ENCODE results near the gene RBM33. TPM values are rescaled to one million over a fixed set of nuclear protein-coding genes. Genes with fewer than 3 reads are reported as not detected.

The RBM33 gene
- total and polyA plus RNA-seq, 4 experiments from 2014 or later, result 17.2 to 167 (median 113) TPM

GRCh38 chr7:155640629-155641028 lies 3.8 kb upstream of the RBM33 start:
- Histone ChIP-seq H3K9me3 (ENCODE audit: control insufficient read depth in 1 of 2, low read length in 2 of 2) (no peaks in the 10 kb centered on the region), H3K4me1 (ENCODE audit: insufficient read depth, low read length) (peaks cover 10% of the 10 kb centered on the region), H3K4me3 (ENCODE audit: low read length in 2 of 2) (no peak overlapping the region), H3K27me3 (ENCODE audit: insufficient read depth, low read length) (no peaks in the 10 kb centered on the region), H3K36me3 (ENCODE audit: insufficient read depth, low read length) (no peaks in the 10 kb centered on the region), H3K27ac (ENCODE audit: low read depth, low read length) (no peak overlapping the region)
- intact Hi-C loops (cut with micrococcal nuclease), result no loop called here
- Mint-ChIP-seq H3K4me3 (no peak overlapping the region), H3K27ac (no peak overlapping the region), H3K36me3 (peaks cover 32 to 38% of the 10 kb centered on the region in 2 donors), H3K27me3 (peaks cover 0 to 5% of the 10 kb centered on the region in 2 donors), H3K4me1 (peaks cover 11 to 21% (median 17%) of the 10 kb centered on the region in 4 donors), H3K9me3 (peaks cover 0 to 35% (median 21%) of the 10 kb centered on the region in 8 donors)
- POLR2A ChIA-PET (ENCODE audit: partially characterized antibody), result no interaction called here
- DNase-seq, result no peak
- CTCF ChIA-PET (ENCODE audit: partially characterized antibody), result no interaction called here

GRCh38 chr7:155643804-155644177 lies 670 bp upstream of the RBM33 start:
- intact Hi-C loops (cut with micrococcal nuclease), result loop anchor here (1.0 kb wide), 2 partner anchors 346 to 438 kb away; partner anchors contain the start of gene INSIG1
- H3K36me3 Mint-ChIP-seq, result peaks cover 48 to 56% of the 10 kb centered on the region in 2 donors
- H3K4me3 Mint-ChIP-seq, result peak overlapping the region; percentile 98 to 100 (median 100)

GRCh38 chr7:155644971-155645509 lies 579 bp downstream of the RBM33 start:
- Mint-ChIP-seq H3K9me3 (peaks cover 0 to 18% (median 13%) of the 10 kb centered on the region in 8 donors), H3K4me3 (peak overlapping the region; percentile 98 to 100 (median 100)), H3K4me1 (peaks cover 39 to 63% (median 51%) of the 10 kb centered on the region in 4 donors), H3K27ac (peak overlapping the region; percentile 97 to 100 (median 100)), H3K27me3 (no peaks in the 10 kb centered on the region), H3K36me3 (peaks cover 55 to 64% of the 10 kb centered on the region in 2 donors)
- H3K36me3 ChIP-seq (ENCODE audit: insufficient read depth, low read length), result no peaks in the 10 kb centered on the region
- no peaks in the 10 kb centered on the region for H3K27me3 ChIP-seq (ENCODE audit: insufficient read depth, low read length)
- no peaks in the 10 kb centered on the region for H3K9me3 ChIP-seq (ENCODE audit: control insufficient read depth in 1 of 2, low read length in 2 of 2)
- CTCF ChIA-PET (ENCODE audit: partially characterized antibody), result no interaction called here
- H3K4me3 ChIP-seq (ENCODE audit: low read length in 2 of 2), result peak overlapping the region; percentile 45 to 92
- H3K4me1 ChIP-seq (ENCODE audit: insufficient read depth, low read length), result peaks cover 46% of the 10 kb centered on the region
- peak overlapping the region; percentile 94 for H3K27ac ChIP-seq (ENCODE audit: low read depth, low read length)
- DNase-seq, result peak in 1 of 5 donors; percentile 52
- POLR2A ChIA-PET (ENCODE audit: partially characterized antibody), result interaction anchor here (1.0 to 1.9 kb wide), 8 partner anchors 25 to 1248 kb away, joined by 3 to 12 read pairs (median 4); partner anchors contain the start of genes INSIG1, LMBR1 and PAXIP1
- intact Hi-C loops (cut with micrococcal nuclease), result loop anchor here (1.0 kb wide), 2 partner anchors 348 to 440 kb away; partner anchors contain the start of gene INSIG1

More at GRCh38 chr7:155643804-155644177, 670 bp upstream of the RBM33 start:
- Histone ChIP-seq H3K36me3 (ENCODE audit: insufficient read depth, low read length) (no peaks in the 10 kb centered on the region), H3K27ac (ENCODE audit: low read depth, low read length) (peak overlapping the region; percentile 94), H3K4me3 (ENCODE audit: low read length in 2 of 2) (peak overlapping the region; percentile 45 to 92), H3K27me3 (ENCODE audit: insufficient read depth, low read length) (no peaks in the 10 kb centered on the region), H3K9me3 (ENCODE audit: control insufficient read depth in 1 of 2, low read length in 2 of 2) (no peaks in the 10 kb centered on the region), H3K4me1 (ENCODE audit: insufficient read depth, low read length) (peaks cover 41% of the 10 kb centered on the region)
- Mint-ChIP-seq H3K4me1 (peaks cover 32 to 51% (median 40%) of the 10 kb centered on the region in 4 donors), H3K27ac (peak overlapping the region; percentile 97 to 100 (median 99)), H3K9me3 (peaks cover 0 to 15% (median 9%) of the 10 kb centered on the region in 8 donors), H3K27me3 (no peaks in the 10 kb centered on the region)
- CTCF ChIA-PET (ENCODE audit: partially characterized antibody), result interaction anchor here (1.2 to 1.5 kb wide), 2 partner anchors 45 to 124 kb away, joined by 3 to 5 read pairs; no protein-coding TSS in a partner anchor
- no peak for DNase-seq
- POLR2A ChIA-PET (ENCODE audit: partially characterized antibody), result interaction anchor here (0.8 to 1.9 kb wide), 15 partner anchors 9 to 1659 kb away, joined by 3 to 12 read pairs (median 3); partner anchors contain the start of genes INSIG1 and PAXIP1

DNA sequence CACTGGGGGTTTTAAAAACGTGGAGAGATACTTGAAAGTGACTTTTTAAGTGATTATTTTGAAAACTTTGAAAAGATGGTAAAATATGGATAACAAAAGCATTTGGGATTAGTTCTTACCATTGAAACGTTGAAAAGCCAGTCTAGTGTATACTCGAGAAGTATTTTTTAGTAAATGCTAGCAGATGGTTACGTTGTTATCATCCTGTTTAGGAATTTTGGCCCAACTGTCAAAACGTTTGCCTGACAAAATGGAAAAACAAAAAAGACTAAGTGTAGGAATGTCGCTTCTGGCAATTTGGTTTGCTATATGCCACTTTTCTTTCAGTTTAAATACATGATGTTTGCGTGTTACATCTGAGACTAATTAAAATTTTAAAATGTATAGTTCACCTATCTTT lies 1.2 kb downstream of the RBM33 start:
- no peaks in the 10 kb centered on the region for H3K27me3 Mint-ChIP-seq
- H3K4me3 ChIP-seq (ENCODE audit: low read length in 2 of 2), result peak overlapping the region; percentile 45 to 92
- peak overlapping the region; percentile 98 to 100 (median 100) for H3K4me3 Mint-ChIP-seq
- POLR2A ChIA-PET (ENCODE audit: partially characterized antibody), result no interaction called here
- H3K9me3 ChIP-seq (ENCODE audit: control insufficient read depth in 1 of 2, low read length in 2 of 2), result no peaks in the 10 kb centered on the region
- no peak for DNase-seq
- H3K9me3 Mint-ChIP-seq, result peaks cover 0 to 18% (median 12%) of the 10 kb centered on the region in 8 donors
- peaks cover 53 to 63% of the 10 kb centered on the region in 2 donors for H3K36me3 Mint-ChIP-seq
- CTCF ChIA-PET (ENCODE audit: partially characterized antibody), result no interaction called here
- peak overlapping the region; percentile 94 for H3K27ac ChIP-seq (ENCODE audit: low read depth, low read length)
- H3K36me3 ChIP-seq (ENCODE audit: insufficient read depth, low read length), result no peaks in the 10 kb centered on the region
- peaks cover 43 to 69% (median 56%) of the 10 kb centered on the region in 4 donors for H3K4me1 Mint-ChIP-seq
- peak overlapping the region; percentile 97 to 100 (median 100) for H3K27ac Mint-ChIP-seq
- H3K27me3 ChIP-seq (ENCODE audit: insufficient read depth, low read length), result no peaks in the 10 kb centered on the region
- peaks cover 52% of the 10 kb centered on the region for H3K4me1 ChIP-seq (ENCODE audit: insufficient read depth, low read length)
- intact Hi-C loops (cut with micrococcal nuclease), result no loop called here

DNA sequence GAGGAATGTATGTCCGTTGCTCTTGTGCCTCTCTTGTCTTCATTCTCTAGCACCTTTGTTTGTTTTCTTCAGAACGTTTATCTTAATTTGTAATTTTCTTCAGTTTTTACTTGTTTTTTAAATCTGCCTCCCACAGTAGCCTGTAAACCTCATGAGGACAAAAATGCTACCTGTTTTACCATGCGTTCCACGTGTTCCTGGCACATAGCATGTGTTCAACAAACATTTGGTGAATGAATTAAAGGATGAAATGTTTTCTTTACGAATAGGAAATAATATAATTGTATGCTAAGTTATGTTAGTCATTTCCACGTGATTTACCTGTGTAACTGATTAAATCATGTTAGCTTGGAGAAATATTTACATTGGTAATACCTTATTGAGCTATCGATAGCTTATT lies 2.2 kb downstream of the RBM33 start:
- no peak for DNase-seq
- intact Hi-C loops (cut with micrococcal nuclease), result no loop called here
- peaks cover 50 to 79% (median 64%) of the 10 kb centered on the region in 4 donors for H3K4me1 Mint-ChIP-seq
- H3K36me3 ChIP-seq (ENCODE audit: insufficient read depth, low read length), result no peaks in the 10 kb centered on the region
- H3K27ac ChIP-seq (ENCODE audit: low read depth, low read length), result no peak overlapping the region
- H3K36me3 Mint-ChIP-seq, result peaks cover 43 to 58% of the 10 kb centered on the region in 2 donors
- ChIA-PET POLR2A (ENCODE audit: partially characterized antibody) (no interaction called here), CTCF (ENCODE audit: partially characterized antibody) (no interaction called here)
- H3K9me3 Mint-ChIP-seq, result peaks cover 0 to 18% (median 12%) of the 10 kb centered on the region in 8 donors
- H3K9me3 ChIP-seq (ENCODE audit: control insufficient read depth in 1 of 2, low read length in 2 of 2), result no peaks in the 10 kb centered on the region
- H3K4me1 ChIP-seq (ENCODE audit: insufficient read depth, low read length), result peaks cover 63% of the 10 kb centered on the region
- peak overlapping the region; percentile 51 to 97 (median 73) for H3K27ac Mint-ChIP-seq
- no peaks in the 10 kb centered on the region for H3K27me3 Mint-ChIP-seq
- H3K27me3 ChIP-seq (ENCODE audit: insufficient read depth, low read length), result no peaks in the 10 kb centered on the region
- peak overlapping the region in 1 of 2 donors; percentile 7 for H3K4me3 ChIP-seq (ENCODE audit: low read length in 2 of 2)
- peak overlapping the region; percentile 83 to 100 (median 100) for H3K4me3 Mint-ChIP-seq

DNA sequence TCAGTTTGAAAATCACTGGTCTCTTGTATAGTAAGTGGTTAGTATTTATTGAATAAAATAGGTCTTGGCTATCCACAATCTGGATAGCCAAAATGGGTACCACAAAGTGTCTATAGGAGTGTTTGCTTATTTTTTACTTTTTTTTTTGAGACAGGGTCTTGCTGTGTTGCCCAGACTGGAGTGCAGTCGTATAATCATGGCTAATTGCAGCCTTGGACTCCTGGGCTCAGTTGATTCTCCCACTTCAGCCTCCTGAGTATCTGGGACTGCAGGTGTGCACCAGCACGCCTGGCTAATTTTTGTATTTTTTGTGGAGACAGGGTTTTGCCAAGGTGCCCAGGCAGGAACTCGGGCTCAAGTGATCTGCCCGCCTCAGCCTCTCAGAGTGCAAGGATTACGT lies 2.8 kb downstream of the RBM33 start:
- peaks cover 39 to 55% of the 10 kb centered on the region in 2 donors for H3K36me3 Mint-ChIP-seq
- no peak for DNase-seq
- peaks cover 56 to 86% (median 70%) of the 10 kb centered on the region in 4 donors for H3K4me1 Mint-ChIP-seq
- H3K27ac Mint-ChIP-seq, result peak overlapping the region in 3 of 7 donors; percentile 22 to 97 (median 35)
- H3K9me3 ChIP-seq (ENCODE audit: control insufficient read depth in 1 of 2, low read length in 2 of 2), result no peaks in the 10 kb centered on the region
- H3K27me3 ChIP-seq (ENCODE audit: insufficient read depth, low read length), result no peaks in the 10 kb centered on the region
- H3K4me1 ChIP-seq (ENCODE audit: insufficient read depth, low read length), result peaks cover 69% of the 10 kb centered on the region
- H3K9me3 Mint-ChIP-seq, result peaks cover 0 to 18% (median 12%) of the 10 kb centered on the region in 8 donors
- H3K4me3 ChIP-seq (ENCODE audit: low read length in 2 of 2), result no peak overlapping the region
- intact Hi-C loops (cut with micrococcal nuclease), result no loop called here
- no peak overlapping the region for H3K27ac ChIP-seq (ENCODE audit: low read depth, low read length)
- ChIA-PET CTCF (ENCODE audit: partially characterized antibody) (no interaction called here), POLR2A (ENCODE audit: partially characterized antibody) (no interaction called here)
- H3K27me3 Mint-ChIP-seq, result no peaks in the 10 kb centered on the region
- H3K36me3 ChIP-seq (ENCODE audit: insufficient read depth, low read length), result no peaks in the 10 kb centered on the region
- H3K4me3 Mint-ChIP-seq, result peak overlapping the region in 4 of 8 donors; percentile 17 to 100 (median 66)

DNA sequence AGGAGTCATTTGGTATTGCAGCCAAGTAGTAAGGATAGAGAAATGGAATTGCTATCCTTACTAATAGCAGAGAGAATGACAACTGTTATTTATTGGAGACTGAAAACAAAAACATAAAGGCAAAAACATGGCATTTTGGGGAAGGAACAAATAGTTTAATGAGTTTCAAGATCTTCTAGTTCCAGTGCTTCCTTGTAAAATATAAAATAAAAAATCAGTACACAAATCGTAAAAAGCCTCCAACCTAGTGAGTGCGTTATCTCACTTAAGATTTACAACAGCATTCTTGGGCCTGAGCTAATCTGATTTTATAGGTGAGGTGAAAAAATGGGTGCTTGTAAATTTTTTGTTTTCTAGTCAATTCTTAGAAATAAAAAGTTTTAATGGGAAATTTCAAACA lies 3.3 kb downstream of the RBM33 start:
- intact Hi-C loops (cut with micrococcal nuclease), result no loop called here
- peaks cover 39 to 55% of the 10 kb centered on the region in 2 donors for H3K36me3 Mint-ChIP-seq
- peaks cover 0 to 18% (median 12%) of the 10 kb centered on the region in 8 donors for H3K9me3 Mint-ChIP-seq
- peak overlapping the region in 1 of 7 donors; percentile 97 for H3K27ac Mint-ChIP-seq
- H3K4me1 Mint-ChIP-seq, result peaks cover 59 to 90% (median 74%) of the 10 kb centered on the region in 4 donors
- Histone ChIP-seq H3K4me3 (ENCODE audit: low read length in 2 of 2) (no peak overlapping the region), H3K27me3 (ENCODE audit: insufficient read depth, low read length) (no peaks in the 10 kb centered on the region), H3K27ac (ENCODE audit: low read depth, low read length) (no peak overlapping the region), H3K9me3 (ENCODE audit: control insufficient read depth in 1 of 2, low read length in 2 of 2) (no peaks in the 10 kb centered on the region), H3K36me3 (ENCODE audit: insufficient read depth, low read length) (no peaks in the 10 kb centered on the region), H3K4me1 (ENCODE audit: insufficient read depth, low read length) (peaks cover 73% of the 10 kb centered on the region)
- ChIA-PET POLR2A (ENCODE audit: partially characterized antibody) (no interaction called here), CTCF (ENCODE audit: partially characterized antibody) (no interaction called here)
- H3K4me3 Mint-ChIP-seq, result peak overlapping the region in 3 of 8 donors; percentile 33 to 99 (median 64)
- no peak for DNase-seq
- H3K27me3 Mint-ChIP-seq, result no peaks in the 10 kb centered on the region
